Muscle layer of duodenum (tissue), 2 donors: ENCODE measurements around the gene GNB1L.

Source experiments
- H3K27ac ChIP-seq: one replicate; pipeline ENCODE4 v1.7.0; 2013; ENCODE audit warnings: mild to moderate bottlenecking, low read length
- H3K27me3 ChIP-seq: one replicate; pipeline ENCODE4 v1.7.0; 2013; ENCODE audit warnings: low read depth, mild to moderate bottlenecking, control low read depth, low read length
- H3K36me3 ChIP-seq, 2 donors: one replicate each; pipeline ENCODE4 v1.7.0; 2013; ENCODE audit warnings: low read length in 2 of 2, control low read depth in 1 of 2, mild to moderate bottlenecking in 1 of 2; ENCODE audit not compliant: insufficient read depth in 2 of 2, control insufficient read depth in 1 of 2
- H3K4me1 ChIP-seq, 2 donors: one replicate each; pipeline ENCODE4 v1.7.0; 2013; ENCODE audit warnings: low read length in 2 of 2, mild to moderate bottlenecking in 2 of 2, control low read depth in 1 of 2, moderate library complexity in 1 of 2; ENCODE audit not compliant: insufficient read depth in 2 of 2, control insufficient read depth in 1 of 2
- H3K4me3 ChIP-seq, 2 donors: one replicate each; pipeline ENCODE4 v1.7.0; 2013; ENCODE audit warnings: low read length in 2 of 2, low read depth in 1 of 2, mild to moderate bottlenecking in 1 of 2
- H3K9me3 ChIP-seq, 2 donors: one replicate each; pipeline ENCODE4 v1.7.0; 2013; ENCODE audit warnings: low read length in 2 of 2, control low read depth in 1 of 2, mild to moderate bottlenecking in 1 of 2; ENCODE audit not compliant: control insufficient read depth in 1 of 2
- donor health status: healthy.

GNB1L gene

GRCh38 chr22:19789406-19789805, 65.3 kb downstream of the GNB1L start:
- peaks cover 0 to 4% of the 10 kb centered on the region in 2 donors for H3K9me3 ChIP-seq
- no peak overlapping the region for H3K27ac ChIP-seq
- H3K36me3 ChIP-seq, result peaks cover 0 to 22% of the 10 kb centered on the region in 2 donors
- H3K27me3 ChIP-seq, result no peaks in the 10 kb centered on the region
- H3K4me3 ChIP-seq, result no peak overlapping the region
- H3K4me1 ChIP-seq, result no peaks in the 10 kb centered on the region

GRCh38 chr22:19788661-19789225, 65.9 kb downstream of the GNB1L start:
- no peak overlapping the region for H3K27ac ChIP-seq
- H3K9me3 ChIP-seq, result peaks cover 0 to 4% of the 10 kb centered on the region in 2 donors
- H3K27me3 ChIP-seq, result no peaks in the 10 kb centered on the region
- no peak overlapping the region for H3K4me3 ChIP-seq
- H3K36me3 ChIP-seq, result peaks cover 0 to 22% of the 10 kb centered on the region in 2 donors
- no peaks in the 10 kb centered on the region for H3K4me1 ChIP-seq

GRCh38 chr22:19787849-19788141, 66.9 kb downstream of the GNB1L start:
- Histone ChIP-seq H3K27me3 (no peaks in the 10 kb centered on the region), H3K4me3 (no peak overlapping the region), H3K27ac (no peak overlapping the region), H3K9me3 (peaks cover 0 to 5% of the 10 kb centered on the region in 2 donors), H3K4me1 (no peaks in the 10 kb centered on the region), H3K36me3 (peaks cover 0 to 22% of the 10 kb centered on the region in 2 donors)

- Histone ChIP-seq H3K9me3 (peaks cover 0 to 11% of the 10 kb centered on the region in 2 donors), H3K27ac (no peak overlapping the region), H3K36me3 (peaks cover 0 to 22% of the 10 kb centered on the region in 2 donors), H3K27me3 (no peaks in the 10 kb centered on the region), H3K4me1 (no peaks in the 10 kb centered on the region), H3K4me3 (no peak overlapping the region)
Observed at GRCh38 chr22:19786959-19787848, 67.5 kb downstream of the GNB1L start.

- H3K4me1 ChIP-seq, result no peaks in the 10 kb centered on the region
- peaks cover 0 to 15% of the 10 kb centered on the region in 2 donors for H3K36me3 ChIP-seq
- H3K27me3 ChIP-seq, result no peaks in the 10 kb centered on the region
- H3K9me3 ChIP-seq, result peaks cover 0 to 9% of the 10 kb centered on the region in 2 donors
- no peak overlapping the region for H3K27ac ChIP-seq
- no peak overlapping the region for H3K4me3 ChIP-seq
Observed at GRCh38 chr22:19786264-19786585, 68.4 kb downstream of the GNB1L start.

- Histone ChIP-seq H3K4me1 (no peaks in the 10 kb centered on the region), H3K27ac (no peak overlapping the region), H3K36me3 (peaks cover 0 to 12% of the 10 kb centered on the region in 2 donors), H3K9me3 (peaks cover 0 to 9% of the 10 kb centered on the region in 2 donors), H3K4me3 (no peak overlapping the region), H3K27me3 (no peaks in the 10 kb centered on the region)
Observed at GRCh38 chr22:19785461-19786263, 69.0 kb downstream of the GNB1L start.

- H3K27ac ChIP-seq, result no peak overlapping the region
Observed at GRCh38 chr22:19784384-19785175, 70.1 kb downstream of the GNB1L start.

GRCh38 chr22:19783586-19784383, 70.9 kb downstream of the GNB1L start:
- Histone ChIP-seq H3K9me3 (peaks cover 0 to 9% of the 10 kb centered on the region in 2 donors), H3K4me3 (no peak overlapping the region), H3K36me3 (peaks cover 0 to 12% of the 10 kb centered on the region in 2 donors), H3K27me3 (no peaks in the 10 kb centered on the region), H3K4me1 (no peaks in the 10 kb centered on the region), H3K27ac (no peak overlapping the region)

More at GRCh38 chr22:19784384-19785175, 70.1 kb downstream of the GNB1L start:
- peaks cover 0 to 9% of the 10 kb centered on the region in 2 donors for H3K9me3 ChIP-seq
- no peaks in the 10 kb centered on the region for H3K4me1 ChIP-seq
- no peak overlapping the region for H3K4me3 ChIP-seq
- peaks cover 0 to 12% of the 10 kb centered on the region in 2 donors for H3K36me3 ChIP-seq
- no peaks in the 10 kb centered on the region for H3K27me3 ChIP-seq

- no peaks in the 10 kb centered on the region for H3K4me1 ChIP-seq
- peaks cover 0 to 9% of the 10 kb centered on the region in 2 donors for H3K9me3 ChIP-seq
- H3K27me3 ChIP-seq, result peaks cover 4% of the 10 kb centered on the region
- no peak overlapping the region for H3K27ac ChIP-seq
- peaks cover 0 to 1% of the 10 kb centered on the region in 2 donors for H3K36me3 ChIP-seq
- no peak overlapping the region for H3K4me3 ChIP-seq
Observed at GRCh38 chr22:19782533-19782932, 72.1 kb downstream of the GNB1L start.

GRCh38 chr22:19779685-19780268, 74.9 kb downstream of the GNB1L start:
- Histone ChIP-seq H3K27ac (no peak overlapping the region), H3K9me3 (peaks cover 0 to 9% of the 10 kb centered on the region in 2 donors), H3K4me1 (no peaks in the 10 kb centered on the region), H3K4me3 (no peak overlapping the region), H3K36me3 (no peaks in the 10 kb centered on the region), H3K27me3 (peaks cover 4% of the 10 kb centered on the region)
